Activated T-cell treated with anti-CD3 and anti-CD28 coated beads, Interleukin-2, amount 50 U/mL, for 24 hours (primary cell): ENCODE data around the gene SSNA1.
A peak's percentile ranks its signal among the peaks of the same experiment; 100 is the strongest.

Experiments used
- DNase-seq: peaks from one replicate; pipeline ENCODE4 v3.0.0-alpha.2; 2020
- H3K27ac Mint-ChIP-seq: 2 replicates; pipeline ENCODE4 v1.8.0; 2020; ENCODE audit warnings: mild to moderate bottlenecking, mixed read lengths
- H3K27me3 Mint-ChIP-seq: 2 replicates; pipeline ENCODE4 v1.8.0; 2020; ENCODE audit warnings: mixed read lengths
- H3K36me3 Mint-ChIP-seq: 2 replicates; pipeline ENCODE4 v1.8.0; 2020; ENCODE audit warnings: low read depth, mixed read lengths
- H3K4me1 Mint-ChIP-seq: 2 replicates; pipeline ENCODE4 v1.8.0; 2020; ENCODE audit warnings: low read depth, mixed read lengths
- H3K4me3 Mint-ChIP-seq: 2 replicates; pipeline ENCODE4 v1.8.0; 2020; ENCODE audit warnings: mild to moderate bottlenecking, moderate library complexity, mixed read lengths
- H3K9me3 Mint-ChIP-seq: 2 replicates; pipeline ENCODE4 v1.8.0; 2020; ENCODE audit warnings: mixed read lengths

SSNA1 gene

GRCh38 chr9:137211532-137211931, 23.1 kb downstream of the SSNA1 start:
- Mint-ChIP-seq H3K27ac (no peak overlapping the region), H3K27me3 (no peaks in the 10 kb centered on the region), H3K36me3 (peaks cover 78% of the 10 kb centered on the region), H3K4me3 (no peak overlapping the region), H3K9me3 (no peaks in the 10 kb centered on the region), H3K4me1 (peaks cover 13% of the 10 kb centered on the region)
- DNase-seq: no peak

DNA sequence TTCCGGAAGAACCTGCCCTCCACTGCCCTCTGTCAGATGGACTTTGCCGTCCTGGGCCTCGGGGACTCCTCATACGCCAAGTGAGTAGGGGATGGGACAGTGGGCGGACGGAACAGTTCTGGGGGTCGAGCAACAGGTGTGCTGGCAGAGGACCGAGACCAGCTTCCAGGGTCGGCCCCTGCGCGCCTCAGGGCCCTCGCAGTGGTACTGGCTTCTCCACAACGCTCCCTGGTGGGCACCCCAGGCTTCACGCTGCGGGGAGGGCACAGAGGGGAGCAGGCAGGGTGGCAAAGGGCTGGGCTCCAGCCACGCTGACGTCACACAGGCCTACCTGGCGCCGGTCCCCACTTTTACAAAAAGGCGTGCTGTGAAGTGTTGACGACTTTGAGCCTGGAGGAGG, 24.0 kb downstream of the SSNA1 start:
- peaks cover 75% of the 10 kb centered on the region for H3K36me3 Mint-ChIP-seq
- no peaks in the 10 kb centered on the region for H3K9me3 Mint-ChIP-seq
- no peak overlapping the region for H3K4me3 Mint-ChIP-seq

GRCh38 chr9:137213160-137214060, 24.9 kb downstream of the SSNA1 start:
- no peak overlapping the region for H3K4me3 Mint-ChIP-seq
- H3K27me3 Mint-ChIP-seq: no peaks in the 10 kb centered on the region
- H3K9me3 Mint-ChIP-seq: no peaks in the 10 kb centered on the region
- peaks cover 1% of the 10 kb centered on the region for H3K4me1 Mint-ChIP-seq
- H3K27ac Mint-ChIP-seq: no peak overlapping the region
- peaks cover 67% of the 10 kb centered on the region for H3K36me3 Mint-ChIP-seq
- no peak for DNase-seq

More for the DNA sequence above, 24.0 kb downstream of the SSNA1 start:
- no peak for DNase-seq
- Mint-ChIP-seq H3K4me1 (peaks cover 4% of the 10 kb centered on the region), H3K27me3 (no peaks in the 10 kb centered on the region), H3K27ac (no peak overlapping the region)

GRCh38 chr9:137214620-137215019, 26.1 kb downstream of the SSNA1 start:
- Mint-ChIP-seq H3K27me3 (no peaks in the 10 kb centered on the region), H3K27ac (no peak overlapping the region), H3K36me3 (peaks cover 64% of the 10 kb centered on the region), H3K9me3 (no peaks in the 10 kb centered on the region), H3K4me1 (no peaks in the 10 kb centered on the region), H3K4me3 (no peak overlapping the region)
- DNase-seq: no peak

- Mint-ChIP-seq H3K4me1 (no peaks in the 10 kb centered on the region), H3K4me3 (no peak overlapping the region), H3K27me3 (no peaks in the 10 kb centered on the region), H3K27ac (no peak overlapping the region), H3K36me3 (peaks cover 59% of the 10 kb centered on the region), H3K9me3 (no peaks in the 10 kb centered on the region)
- DNase-seq: no peak
Measured at GRCh38 chr9:137215196-137215986, 26.9 kb downstream of the SSNA1 start.

GRCh38 chr9:137216188-137216965, 27.9 kb downstream of the SSNA1 start:
- no peaks in the 10 kb centered on the region for H3K27me3 Mint-ChIP-seq
- H3K9me3 Mint-ChIP-seq: no peaks in the 10 kb centered on the region
- peaks cover 50% of the 10 kb centered on the region for H3K36me3 Mint-ChIP-seq
- no peak overlapping the region for H3K27ac Mint-ChIP-seq
- no peak overlapping the region for H3K4me3 Mint-ChIP-seq
- no peaks in the 10 kb centered on the region for H3K4me1 Mint-ChIP-seq
- DNase-seq: no peak

GRCh38 chr9:137217276-137218211, 29.1 kb downstream of the SSNA1 start:
- peaks cover 46% of the 10 kb centered on the region for H3K36me3 Mint-ChIP-seq
- no peak for DNase-seq
- H3K4me3 Mint-ChIP-seq: no peak overlapping the region
- H3K9me3 Mint-ChIP-seq: no peaks in the 10 kb centered on the region
- no peaks in the 10 kb centered on the region for H3K4me1 Mint-ChIP-seq
- H3K27ac Mint-ChIP-seq: no peak overlapping the region
- H3K27me3 Mint-ChIP-seq: no peaks in the 10 kb centered on the region

DNA sequence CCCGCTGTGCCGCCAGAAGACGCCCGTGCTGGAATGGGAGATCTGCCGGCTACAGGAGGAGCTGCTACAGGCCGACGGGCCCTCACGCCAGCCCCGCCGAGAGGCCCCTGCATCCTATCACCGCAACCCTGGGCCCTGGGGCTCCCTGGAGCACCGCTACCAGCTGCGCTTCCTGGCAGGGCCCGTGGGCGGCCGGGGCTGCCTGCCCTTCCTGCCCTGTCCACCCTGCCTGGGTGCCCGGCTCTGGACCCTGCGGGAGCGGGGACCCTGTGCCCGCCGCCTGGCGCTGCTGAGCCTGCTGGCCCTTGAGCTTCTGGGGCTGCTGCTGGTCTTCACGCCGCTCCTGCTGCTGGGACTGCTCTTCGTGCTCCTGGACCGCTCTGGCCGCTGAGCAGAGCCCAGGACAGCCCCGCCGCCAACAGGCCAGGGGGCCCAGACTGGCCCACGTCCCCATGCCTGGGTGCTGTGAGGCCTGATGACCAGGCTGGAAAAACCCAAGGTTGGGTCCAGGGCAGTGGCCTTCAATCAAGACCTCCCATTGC, 29.8 kb downstream of the SSNA1 start:
- no peaks in the 10 kb centered on the region for H3K9me3 Mint-ChIP-seq
- no peak for DNase-seq
- H3K27ac Mint-ChIP-seq: no peak overlapping the region
- no peaks in the 10 kb centered on the region for H3K27me3 Mint-ChIP-seq
- peaks cover 39% of the 10 kb centered on the region for H3K36me3 Mint-ChIP-seq
- peaks cover 5% of the 10 kb centered on the region for H3K4me1 Mint-ChIP-seq
- H3K4me3 Mint-ChIP-seq: no peak overlapping the region

- no peaks in the 10 kb centered on the region for H3K9me3 Mint-ChIP-seq
- no peak overlapping the region for H3K4me3 Mint-ChIP-seq
Measured at GRCh38 chr9:137218754-137219271, 30.3 kb downstream of the SSNA1 start.

DNA sequence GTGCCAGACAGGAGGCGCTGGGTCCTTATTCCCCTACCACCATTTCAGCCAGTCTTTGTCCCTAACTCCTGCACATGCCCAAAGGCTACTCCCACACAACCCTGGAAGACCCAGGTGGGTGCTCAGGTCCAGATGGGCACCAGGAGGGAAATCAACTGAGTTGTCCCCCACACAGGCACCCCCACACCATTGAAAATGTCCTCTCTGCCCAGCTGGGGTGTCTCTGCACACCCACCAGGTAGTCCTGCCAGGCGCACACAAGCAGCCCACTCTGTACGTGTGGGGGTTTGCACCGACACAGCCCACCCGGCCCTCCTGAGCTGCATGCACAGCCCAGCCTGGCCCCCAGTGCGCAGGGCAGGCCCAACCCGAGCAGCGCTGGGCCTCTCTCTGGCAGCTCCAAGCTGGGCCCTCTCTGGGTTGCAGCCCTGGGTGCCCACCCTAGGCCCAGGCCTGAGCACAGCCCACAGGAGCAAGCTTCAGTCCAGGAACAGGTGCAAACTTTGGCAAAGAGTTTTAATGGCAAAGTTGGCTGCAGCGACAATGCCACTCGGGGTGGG, 31.4 kb downstream of the SSNA1 start:
- no peak overlapping the region for H3K27ac Mint-ChIP-seq
- H3K4me1 Mint-ChIP-seq: peaks cover 9% of the 10 kb centered on the region
- H3K4me3 Mint-ChIP-seq: no peak overlapping the region
- H3K36me3 Mint-ChIP-seq: peaks cover 31% of the 10 kb centered on the region
- no peaks in the 10 kb centered on the region for H3K9me3 Mint-ChIP-seq
- no peaks in the 10 kb centered on the region for H3K27me3 Mint-ChIP-seq
- DNase-seq: no peak

More at GRCh38 chr9:137218754-137219271, 30.3 kb downstream of the SSNA1 start:
- peaks cover 39% of the 10 kb centered on the region for H3K36me3 Mint-ChIP-seq
- DNase-seq: no peak
- H3K4me1 Mint-ChIP-seq: peaks cover 5% of the 10 kb centered on the region
- H3K27me3 Mint-ChIP-seq: no peaks in the 10 kb centered on the region
- no peak overlapping the region for H3K27ac Mint-ChIP-seq

DNA sequence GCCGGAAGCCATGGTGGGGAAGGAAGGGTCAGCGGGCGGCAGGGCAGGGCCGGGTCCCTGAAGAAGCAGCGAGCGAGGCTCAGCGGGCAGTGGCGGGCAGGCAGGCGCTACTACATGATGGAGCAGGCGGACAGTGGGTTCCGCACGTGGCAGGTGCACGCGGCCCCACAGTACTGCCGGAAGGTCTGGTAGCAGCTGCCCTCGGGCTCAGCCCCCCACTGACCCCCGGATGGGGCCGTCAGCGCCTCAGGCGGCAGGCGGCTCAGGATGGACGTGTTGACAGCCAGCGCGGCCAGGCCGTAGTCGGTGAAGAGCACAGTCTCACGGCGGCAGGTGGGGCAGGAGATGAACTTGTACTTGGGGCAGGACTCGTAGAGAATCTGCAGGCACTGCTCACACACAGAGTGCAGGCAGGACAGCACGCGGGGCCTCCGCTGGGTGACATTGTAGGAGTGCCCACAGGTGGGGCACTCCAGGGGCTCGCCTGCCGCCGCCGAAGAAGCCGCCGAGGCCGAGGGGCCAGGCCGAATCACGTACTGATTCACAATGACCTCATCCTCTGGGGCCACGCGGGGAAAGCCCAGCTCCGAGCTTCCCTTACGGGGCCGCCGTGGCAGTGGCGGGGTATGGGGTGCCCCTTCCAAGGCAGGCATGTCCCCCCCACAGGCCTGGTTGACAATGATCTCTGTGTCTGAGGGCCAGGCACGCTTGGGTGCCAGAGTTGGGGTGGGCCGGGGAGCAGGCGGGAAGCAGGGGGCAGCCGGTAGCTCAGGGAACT, 32.0 kb downstream of the SSNA1 start:
- Mint-ChIP-seq H3K4me1 (peaks cover 11% of the 10 kb centered on the region), H3K27me3 (no peaks in the 10 kb centered on the region), H3K4me3 (peak overlapping the region; percentile 39), H3K27ac (no peak overlapping the region), H3K9me3 (no peaks in the 10 kb centered on the region), H3K36me3 (peaks cover 26% of the 10 kb centered on the region)
- no peak for DNase-seq

DNA sequence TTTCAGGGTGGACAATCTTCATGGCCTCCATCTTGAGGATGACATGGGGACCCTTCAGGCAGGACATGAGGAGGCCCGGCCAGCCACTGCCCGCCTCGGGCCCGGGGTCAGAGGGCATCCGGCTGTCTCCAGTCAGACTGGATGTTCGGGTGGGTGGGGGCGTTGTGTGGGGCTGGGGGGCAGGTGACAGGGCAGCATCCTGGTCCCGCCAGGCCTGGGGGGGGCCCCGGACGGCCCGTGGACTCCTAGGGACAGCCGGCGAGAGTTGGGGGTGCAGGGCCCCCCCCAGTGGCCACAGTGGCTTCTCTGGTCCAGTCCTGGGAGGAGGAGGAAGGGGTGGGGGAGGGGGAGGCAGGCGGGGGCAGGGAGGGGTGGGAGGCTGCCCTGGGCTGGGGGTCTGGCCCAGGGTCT, 32.6 kb downstream of the SSNA1 start:
- Mint-ChIP-seq H3K27me3 (no peaks in the 10 kb centered on the region), H3K4me1 (peaks cover 11% of the 10 kb centered on the region), H3K27ac (no peak overlapping the region), H3K4me3 (peak overlapping the region; percentile 39), H3K36me3 (peaks cover 20% of the 10 kb centered on the region), H3K9me3 (no peaks in the 10 kb centered on the region)
- DNase-seq: no peak
